GM21825 (cell line): ENCODE results near the gene NCKAP5.
A peak's percentile ranks its signal among the peaks of the same experiment; 100 is the strongest.

Experiments used
- ATAC-seq: cut with Tn5 transposase; IDR thresholded peaks from one replicate; pipeline ENCODE4 v1.9.1; 2021; ENCODE audit warnings: mild to moderate bottlenecking, moderate library complexity; ENCODE audit not compliant: unreplicated experiment

Gene NCKAP5

GRCh38 chr2:133574620-133575019, 6.4 kb upstream of the NCKAP5 start:
- no peak for ATAC-seq

DNA sequence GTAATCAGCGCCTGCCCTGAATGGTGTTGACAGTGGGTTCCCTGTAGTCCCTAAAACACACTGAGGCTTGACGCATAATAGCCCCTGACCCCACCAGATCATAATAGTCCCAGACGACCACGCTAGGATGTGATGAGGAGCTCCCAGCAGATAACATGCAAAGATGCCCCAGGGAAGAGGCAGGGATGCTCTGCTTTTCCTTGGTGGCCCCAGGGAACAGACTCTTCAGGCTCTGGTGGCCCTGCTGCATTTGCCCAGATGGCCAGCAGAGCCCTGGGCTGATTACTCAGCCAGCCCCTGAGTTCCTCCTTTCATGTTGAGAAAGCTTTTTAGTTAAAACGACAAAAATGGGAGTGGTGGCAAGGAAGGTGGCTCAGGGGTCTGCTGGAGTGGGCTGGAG, 5.9 kb upstream of the NCKAP5 start:
- no peak for ATAC-seq

- no peak for ATAC-seq
These were observed 5.4 kb upstream of the NCKAP5 start for GRCh38 chr2:133573491-133574162.

DNA sequence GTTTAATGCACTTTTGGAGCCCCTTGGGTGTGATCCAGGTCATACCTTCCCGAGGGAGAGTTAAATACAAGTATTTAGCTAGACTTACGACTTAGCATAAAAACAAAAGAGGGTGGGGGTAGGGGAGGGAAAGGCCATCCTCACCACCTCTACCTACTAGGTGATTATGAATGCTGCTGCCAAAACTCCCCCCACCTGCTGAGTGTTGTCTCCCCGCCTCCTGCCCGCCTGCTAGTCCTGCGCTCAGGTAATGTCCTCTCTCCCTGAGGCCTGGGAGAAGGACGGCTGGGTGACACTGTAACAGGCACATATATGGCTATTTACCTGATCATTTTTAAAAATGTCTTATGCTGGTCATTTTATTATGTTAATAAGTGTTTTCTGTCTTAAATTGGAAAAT, 3.0 kb upstream of the NCKAP5 start:
- ATAC-seq, result no peak

DNA sequence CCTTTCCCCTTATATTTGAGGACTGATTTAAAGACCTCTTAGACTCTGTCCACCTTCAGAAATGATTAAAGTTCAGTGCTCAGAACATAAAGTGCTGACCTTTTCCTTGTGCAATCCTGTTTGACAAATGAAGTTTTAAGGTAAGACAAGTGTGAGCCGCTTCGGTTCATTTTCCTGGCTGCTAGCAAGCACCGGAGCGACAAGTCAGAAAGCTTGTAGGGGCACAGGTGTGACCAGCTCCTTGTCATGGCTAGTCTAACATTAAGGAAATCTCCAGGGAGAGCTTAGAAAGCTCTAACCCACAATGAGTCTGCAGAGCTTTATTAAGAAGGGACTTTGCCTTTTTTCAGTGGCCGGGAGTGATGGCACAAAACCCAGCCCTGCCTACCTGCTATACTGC, 2.3 kb upstream of the NCKAP5 start:
- no peak for ATAC-seq

- no peak for ATAC-seq
These were observed 1.1 kb upstream of the NCKAP5 start for GRCh38 chr2:133569286-133569830.

GRCh38 chr2:133568598-133568997, 335 bp upstream of the NCKAP5 start:
- ATAC-seq, result no peak

GRCh38 chr2:133562558-133562957, 5.7 kb downstream of the NCKAP5 start:
- no peak for ATAC-seq

DNA sequence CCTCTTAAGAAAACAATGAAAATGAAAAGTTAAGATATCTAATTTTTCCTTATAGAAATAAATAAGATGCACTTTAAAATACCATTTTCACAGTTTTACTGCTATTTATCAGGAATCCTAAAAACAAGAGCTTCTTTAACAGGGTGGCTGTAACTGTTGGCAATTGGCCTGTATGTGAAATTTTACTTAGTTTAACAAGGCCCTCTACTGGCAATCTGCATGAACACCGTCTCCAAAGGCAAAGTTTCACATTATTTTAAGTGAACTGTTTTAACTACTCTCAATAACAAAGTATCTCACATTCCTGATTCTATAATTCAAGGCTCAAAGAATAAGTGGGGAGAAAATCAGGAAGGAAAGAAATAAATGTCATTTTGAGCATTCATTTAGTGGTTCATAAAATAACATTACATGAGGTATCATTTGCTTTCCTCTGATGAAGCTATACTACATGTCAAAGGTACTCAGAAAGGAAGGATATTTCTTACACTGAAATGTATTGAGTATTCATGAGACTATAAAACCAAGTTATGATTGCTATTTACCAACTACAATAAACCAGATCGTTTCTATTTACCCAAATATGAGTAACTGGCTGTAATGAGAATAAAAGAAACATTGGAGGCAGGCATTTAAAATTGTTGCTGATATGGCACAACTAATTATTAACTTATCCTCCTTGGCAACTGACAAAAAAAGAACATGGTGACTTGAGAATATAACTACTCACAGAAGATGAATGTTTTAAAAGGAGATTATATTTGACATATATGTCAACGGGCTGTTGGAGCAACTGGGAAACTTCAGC, 7.0 kb downstream of the NCKAP5 start:
- peak; percentile 60 for ATAC-seq

DNA sequence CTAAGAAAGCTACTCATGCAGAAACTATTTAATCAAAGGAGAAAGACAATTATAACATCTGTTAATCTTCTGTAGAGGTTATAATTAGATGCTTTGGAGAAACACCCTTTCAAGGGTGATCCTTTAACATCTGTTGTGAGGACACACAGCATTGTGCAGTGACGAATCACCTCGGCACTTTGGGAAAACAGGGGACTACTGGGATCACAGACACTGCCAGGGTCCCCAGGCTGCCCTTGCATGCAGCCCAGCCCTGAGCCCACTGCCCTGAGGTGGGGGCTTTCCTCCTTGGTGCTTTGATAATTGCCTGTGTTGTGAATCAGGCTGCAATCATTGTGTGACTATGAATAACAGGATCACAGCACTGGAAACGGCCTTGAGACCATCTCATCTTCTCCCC, 10.6 kb downstream of the NCKAP5 start:
- no peak for ATAC-seq

GRCh38 chr2:133553838-133554408, 14.3 kb downstream of the NCKAP5 start:
- no peak for ATAC-seq

GRCh38 chr2:133553251-133553650, 15.0 kb downstream of the NCKAP5 start:
- no peak for ATAC-seq

DNA sequence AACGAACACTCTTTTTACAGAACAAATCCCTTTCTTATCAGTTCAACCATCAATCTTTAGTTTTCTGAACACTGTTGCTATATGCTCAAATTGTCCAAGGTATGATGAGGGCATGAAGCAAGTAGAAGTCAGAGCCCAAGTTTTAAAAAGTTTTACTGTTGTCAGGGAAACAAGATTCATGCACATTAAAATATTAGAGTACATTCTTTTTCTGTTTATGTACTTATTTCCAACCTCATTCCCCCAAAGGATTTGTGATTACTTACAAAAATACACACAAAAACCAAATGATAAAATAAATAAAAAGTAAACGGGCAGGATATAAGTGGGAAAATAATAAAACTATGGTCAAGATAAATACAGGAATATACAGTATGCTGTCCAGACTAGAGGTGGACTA, 15.4 kb downstream of the NCKAP5 start:
- ATAC-seq, result no peak

GRCh38 chr2:133541797-133542196, 26.5 kb downstream of the NCKAP5 start:
- no peak for ATAC-seq

DNA sequence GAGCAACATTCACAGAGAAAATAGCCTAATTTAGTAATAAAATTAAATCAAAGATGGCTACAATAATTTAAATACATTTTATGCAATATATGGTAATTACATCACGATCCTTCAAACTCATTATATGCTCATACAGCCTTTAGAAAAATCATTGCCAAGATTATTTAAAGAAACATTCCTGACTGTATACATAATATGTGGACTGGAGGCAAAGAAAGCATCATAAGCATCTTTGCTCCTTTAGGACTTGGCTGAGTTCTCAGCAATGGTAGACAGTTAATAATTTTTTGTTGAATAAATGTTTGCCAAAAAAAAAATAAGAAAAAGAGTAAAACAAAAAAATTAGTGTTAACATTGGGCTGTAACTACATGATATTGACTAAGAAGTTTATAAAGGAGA, 26.9 kb downstream of the NCKAP5 start:
- ATAC-seq, result no peak

- ATAC-seq, result no peak
These were observed 35.3 kb downstream of the NCKAP5 start for GRCh38 chr2:133532919-133533318.

DNA sequence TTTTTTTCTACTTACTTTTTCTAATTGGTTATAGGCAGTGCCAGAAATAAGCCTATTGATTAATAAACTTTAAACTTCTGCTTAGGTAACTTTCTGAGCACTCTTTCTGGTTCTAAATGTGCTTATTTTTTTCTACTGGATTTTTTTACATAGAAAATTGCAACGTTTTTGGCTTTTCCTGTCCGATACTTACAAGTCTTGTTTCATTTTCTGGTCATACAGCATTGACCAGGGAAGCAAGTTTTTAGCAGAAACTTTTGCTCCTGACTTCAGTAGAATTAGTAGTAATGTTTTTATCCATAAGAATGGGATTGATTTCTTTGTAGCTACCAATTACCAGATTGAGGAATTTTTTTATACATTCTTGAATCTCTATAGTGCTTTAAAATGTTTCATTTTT, 36.9 kb downstream of the NCKAP5 start:
- no peak for ATAC-seq

- ATAC-seq, result no peak
These were observed 37.6 kb downstream of the NCKAP5 start for GRCh38 chr2:133530645-133531044.

DNA sequence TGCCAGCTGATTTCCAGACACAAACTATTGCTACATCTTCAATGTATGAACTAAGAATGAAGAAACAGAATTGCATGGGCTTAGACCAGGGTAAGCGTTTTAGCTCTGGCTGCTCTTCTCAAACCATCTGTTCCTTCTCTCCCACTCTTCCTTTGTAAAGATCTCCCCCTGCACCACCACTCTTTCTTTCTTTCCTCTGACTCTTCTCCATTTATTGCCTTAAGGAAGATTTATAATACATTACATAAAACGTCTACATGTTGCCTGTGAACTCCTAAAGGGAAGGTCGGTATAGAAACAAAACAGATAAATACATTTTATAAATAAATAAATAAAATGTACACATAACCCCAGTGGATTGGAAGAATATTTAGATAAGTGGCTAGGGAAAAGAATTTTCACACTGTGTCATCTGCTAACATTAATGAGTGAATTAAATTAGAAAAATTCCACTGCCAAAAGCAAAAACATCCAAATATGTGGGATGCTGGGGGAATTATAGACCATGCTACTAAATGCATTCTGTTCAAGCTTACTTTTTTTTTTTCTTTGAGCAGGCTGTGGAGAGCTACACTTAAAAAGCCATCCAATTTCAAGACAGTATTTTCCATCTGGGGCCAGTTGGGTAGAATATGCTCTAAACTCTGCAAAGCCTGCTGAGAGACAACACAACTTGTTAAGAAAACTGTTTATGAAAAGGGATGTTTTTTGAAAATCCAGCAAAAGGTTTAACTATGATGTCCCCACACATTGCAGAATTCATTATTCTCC, 41.5 kb downstream of the NCKAP5 start:
- no peak for ATAC-seq

DNA sequence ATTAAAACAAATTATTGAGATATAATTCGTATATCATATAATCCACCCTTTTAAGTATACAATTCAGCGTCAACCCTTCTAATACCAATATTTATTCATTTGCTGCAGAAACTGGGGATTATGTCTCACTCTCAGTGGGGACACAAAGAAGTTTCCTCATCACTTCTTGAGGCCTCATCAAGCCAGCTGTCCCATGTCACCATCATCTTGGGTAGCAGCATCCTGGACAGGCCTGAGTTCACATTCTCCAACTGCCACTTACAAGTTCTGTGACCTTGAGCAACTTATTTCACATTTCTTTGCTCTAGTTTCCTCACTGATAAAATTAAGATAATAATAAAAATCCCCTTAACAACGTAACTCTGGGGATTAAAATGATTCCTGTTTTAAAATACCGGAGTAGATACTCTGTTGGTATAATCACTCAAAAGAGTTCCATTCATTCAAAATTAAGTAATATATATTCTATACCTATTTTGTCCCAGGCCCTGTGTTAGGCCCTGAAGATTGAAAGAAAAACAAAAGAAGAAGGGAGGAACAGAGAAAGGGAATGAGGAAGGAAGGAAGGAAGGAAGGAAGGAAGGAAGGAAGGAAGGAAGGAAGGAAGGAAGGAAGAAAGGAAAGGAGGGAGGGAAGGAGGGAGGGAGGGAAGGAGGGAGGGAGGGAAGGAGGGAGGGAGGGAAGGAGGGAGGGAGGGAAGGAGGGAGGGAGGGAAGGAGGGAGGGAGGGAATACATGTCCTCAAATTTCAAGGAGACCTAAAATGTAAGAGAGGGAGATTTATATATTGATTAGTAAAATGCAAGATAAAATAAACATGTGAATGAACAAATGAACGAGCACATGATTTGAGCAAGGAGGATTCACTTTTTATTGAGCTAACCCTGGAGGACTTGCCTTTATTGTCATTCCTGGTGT, 42.4 kb downstream of the NCKAP5 start:
- no peak for ATAC-seq
